HG03558 (cell line): ENCODE data around the gene ZNF143.
"Not testable (repeated sequence)": the region's sequence is repeated elsewhere in the genome, so short reads cannot be mapped to it uniquely, and the experiment has no call there.

Experiments
- ATAC-seq: cut with Tn5 transposase; IDR thresholded peaks from one replicate; pipeline ENCODE4 v1.9.1; 2021; ENCODE audit warnings: moderate number of reproducible peaks; ENCODE audit not compliant: unreplicated experiment; ENCODE audit errors: extremely low read depth

ZNF143 gene

DNA sequence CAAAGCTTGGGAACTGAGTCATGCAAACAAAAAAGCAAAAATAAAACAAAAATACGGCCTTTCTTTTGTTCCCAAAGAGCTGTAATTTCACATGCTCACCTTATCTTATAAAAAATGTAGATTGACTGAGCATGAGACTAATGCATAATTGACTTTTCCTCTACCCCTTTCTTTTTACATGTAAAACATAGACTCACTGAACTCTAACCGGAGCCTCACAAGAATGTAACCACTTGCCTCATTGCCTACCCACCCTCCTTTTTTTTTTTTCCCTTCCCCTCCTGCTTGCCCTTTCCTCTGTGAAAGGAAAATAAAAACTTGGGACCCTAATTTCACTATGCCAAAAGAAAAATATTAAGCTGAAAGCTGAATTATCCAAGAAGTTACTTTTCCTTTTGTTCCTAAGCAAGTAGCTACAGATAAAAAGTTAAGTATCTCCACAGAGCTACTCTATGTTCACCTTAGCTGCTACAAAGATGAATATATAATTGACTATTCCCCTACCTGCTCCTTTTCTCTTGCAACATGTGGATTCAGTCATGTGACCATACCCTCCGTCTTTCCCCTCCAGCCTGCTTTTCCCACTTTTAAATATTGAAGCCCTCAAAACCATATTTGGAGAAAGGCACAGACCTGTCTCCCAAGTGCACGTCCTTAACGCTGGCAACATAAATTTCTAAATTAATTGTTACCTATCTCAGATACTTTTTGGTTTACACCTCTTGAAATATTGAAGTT lies 73.1 kb downstream of the ZNF143 start:
- no peak for ATAC-seq

DNA sequence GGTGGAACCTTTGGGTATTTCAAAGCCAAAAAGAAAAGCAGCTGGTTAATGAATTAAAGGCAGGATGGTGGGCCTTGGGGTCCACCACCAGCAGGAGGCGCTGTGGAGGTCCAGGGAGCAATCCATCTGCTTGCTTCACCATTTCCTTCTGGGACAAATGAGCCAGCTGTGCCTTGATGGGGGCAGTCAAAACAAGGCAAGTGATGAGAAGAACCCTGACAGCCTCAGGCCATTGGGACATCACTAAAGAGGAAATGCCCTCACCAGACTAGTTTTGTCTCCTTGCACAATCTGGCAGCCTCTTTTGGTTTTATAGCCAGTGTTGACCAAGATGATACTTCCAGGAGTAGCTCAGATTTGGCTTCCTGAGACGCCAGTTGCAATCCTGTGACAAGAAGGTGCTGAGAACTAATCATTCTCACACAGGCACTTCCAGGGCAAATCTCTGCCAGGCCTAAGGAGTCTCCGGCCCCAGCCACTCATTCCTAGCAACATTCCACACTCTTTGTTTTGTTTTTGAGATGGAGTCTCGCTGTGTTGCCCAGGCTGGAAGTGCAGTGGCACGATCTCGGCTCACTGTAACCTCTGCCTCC lies 74.5 kb downstream of the ZNF143 start:
- no peak for ATAC-seq

GRCh38 chr11:9538548-9538947 lies 77.7 kb downstream of the ZNF143 start:
- no peak for ATAC-seq

- not testable (repeated sequence) for ATAC-seq
Observed at GRCh38 chr11:9549216-9549615, 88.4 kb downstream of the ZNF143 start.

DNA sequence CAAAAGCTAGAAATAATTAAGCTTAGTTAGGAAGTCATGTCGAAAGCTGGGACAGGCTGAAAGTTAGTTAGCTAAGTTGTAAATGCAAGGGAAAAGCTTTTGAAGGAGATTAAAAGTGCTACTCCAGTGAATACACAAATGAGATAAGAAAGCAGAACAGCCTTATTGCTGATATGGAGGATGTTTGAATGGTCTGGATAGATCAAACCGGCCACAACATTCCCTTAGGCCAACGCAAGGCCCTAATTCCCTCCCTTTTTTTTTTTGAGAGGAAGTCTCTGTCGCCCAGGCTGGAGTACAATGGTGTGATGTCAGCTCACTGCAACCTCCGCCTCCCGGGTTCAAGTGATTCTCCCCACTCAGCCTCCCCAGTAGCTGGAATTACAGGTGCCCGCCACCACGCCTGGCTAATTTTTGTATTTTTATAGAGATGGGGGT lies 89.4 kb downstream of the ZNF143 start:
- ATAC-seq = no peak

DNA sequence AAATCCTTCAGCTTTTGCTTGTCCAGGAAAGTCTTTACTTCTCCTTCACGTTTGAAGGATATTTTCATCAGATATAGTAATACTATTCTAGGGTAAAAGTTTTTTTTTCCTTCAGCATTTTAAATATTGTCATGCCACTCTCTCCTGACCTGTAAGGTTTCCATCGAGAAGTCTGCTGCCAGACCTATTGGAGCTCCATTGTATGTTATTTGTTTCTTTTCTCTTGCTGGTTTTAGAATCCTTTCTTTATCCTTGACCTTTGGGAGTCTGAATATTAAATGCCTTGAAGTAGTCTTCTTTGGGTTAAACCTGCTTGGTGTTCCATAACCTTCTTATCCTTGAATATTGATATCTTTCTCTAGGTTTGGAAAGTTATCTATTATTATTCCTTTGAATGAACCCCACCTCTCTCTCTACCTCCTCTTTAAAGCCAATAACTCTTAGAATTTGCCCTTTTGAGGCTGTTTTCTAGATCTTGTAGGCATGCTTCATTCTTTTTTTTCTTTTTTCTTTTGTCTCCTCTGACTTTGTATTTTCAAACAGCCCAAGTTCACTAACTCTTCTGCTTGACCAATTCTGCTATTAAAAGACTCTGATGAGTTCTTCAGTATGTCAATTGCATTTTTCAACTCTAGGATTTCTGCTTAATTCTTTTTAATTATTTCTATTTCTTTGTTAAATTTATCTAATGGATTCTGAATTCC lies 100.6 kb downstream of the ZNF143 start:
- ATAC-seq = no peak

GRCh38 chr11:9562716-9563115 lies 101.9 kb downstream of the ZNF143 start:
- ATAC-seq = no peak

DNA sequence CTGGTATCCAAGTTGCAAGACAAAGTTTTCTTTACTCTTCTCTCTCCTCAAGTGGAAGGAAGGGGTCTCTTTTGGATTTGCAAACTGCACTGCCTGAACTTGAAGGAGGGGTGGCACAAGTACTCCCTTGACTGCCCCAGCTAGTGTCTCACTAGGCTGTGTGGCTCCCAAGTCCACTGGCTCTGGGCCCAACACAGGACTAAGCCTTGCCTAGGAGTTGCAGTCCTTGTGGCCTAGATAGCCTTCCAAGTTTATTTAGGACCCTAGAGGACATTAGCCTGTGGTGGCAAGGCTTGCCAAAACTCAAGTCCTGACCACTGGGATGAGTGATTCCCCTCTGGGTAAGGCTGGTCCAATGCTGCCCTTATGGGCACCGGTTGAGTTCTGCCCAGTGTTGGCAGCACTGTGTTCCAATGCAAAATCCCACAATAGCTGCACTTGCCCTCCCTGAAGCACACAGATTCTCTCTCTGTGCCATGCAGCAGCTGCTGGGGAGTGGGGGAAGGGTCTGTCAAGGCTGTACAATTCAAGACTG lies 102.5 kb downstream of the ZNF143 start:
- ATAC-seq = no peak

DNA sequence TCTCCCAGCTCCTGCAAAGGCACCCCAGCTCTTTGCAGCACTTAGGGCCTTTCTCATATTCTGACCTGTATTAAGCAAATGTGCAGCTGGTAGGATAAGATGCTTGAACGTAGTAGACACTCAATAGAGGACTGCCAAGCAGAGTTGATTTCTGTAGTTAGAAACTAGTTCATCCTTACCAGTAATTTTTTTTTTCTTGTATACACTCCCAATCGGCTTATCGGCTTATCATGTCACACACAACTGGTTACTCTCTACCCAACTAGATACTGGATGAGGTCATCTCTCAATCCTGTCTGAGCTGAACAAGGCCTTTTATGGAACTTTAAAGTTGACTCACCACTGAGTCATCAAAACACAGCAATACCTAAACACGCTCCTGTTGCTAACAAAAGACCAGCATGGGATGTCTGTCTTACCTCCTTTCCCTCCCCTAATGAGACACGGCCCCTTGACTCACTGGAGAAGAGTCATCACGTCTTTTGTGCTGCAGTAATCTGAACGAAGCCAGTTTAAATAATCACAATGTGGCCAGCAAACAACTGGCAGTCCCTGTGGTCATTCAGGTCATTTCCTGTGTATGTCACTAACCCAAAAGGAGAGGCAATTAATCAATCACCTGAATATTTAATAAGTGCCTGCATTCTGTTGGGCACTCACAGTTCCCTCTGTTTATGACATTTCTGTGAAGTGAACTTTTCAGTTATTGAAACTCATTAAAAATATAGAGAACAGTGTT lies 105.2 kb downstream of the ZNF143 start:
- ATAC-seq = peak; percentile 82

GRCh38 chr11:9566561-9567063 lies 105.8 kb downstream of the ZNF143 start:
- ATAC-seq = no peak

GRCh38 chr11:9567401-9567800 lies 106.6 kb downstream of the ZNF143 start:
- no peak for ATAC-seq

DNA sequence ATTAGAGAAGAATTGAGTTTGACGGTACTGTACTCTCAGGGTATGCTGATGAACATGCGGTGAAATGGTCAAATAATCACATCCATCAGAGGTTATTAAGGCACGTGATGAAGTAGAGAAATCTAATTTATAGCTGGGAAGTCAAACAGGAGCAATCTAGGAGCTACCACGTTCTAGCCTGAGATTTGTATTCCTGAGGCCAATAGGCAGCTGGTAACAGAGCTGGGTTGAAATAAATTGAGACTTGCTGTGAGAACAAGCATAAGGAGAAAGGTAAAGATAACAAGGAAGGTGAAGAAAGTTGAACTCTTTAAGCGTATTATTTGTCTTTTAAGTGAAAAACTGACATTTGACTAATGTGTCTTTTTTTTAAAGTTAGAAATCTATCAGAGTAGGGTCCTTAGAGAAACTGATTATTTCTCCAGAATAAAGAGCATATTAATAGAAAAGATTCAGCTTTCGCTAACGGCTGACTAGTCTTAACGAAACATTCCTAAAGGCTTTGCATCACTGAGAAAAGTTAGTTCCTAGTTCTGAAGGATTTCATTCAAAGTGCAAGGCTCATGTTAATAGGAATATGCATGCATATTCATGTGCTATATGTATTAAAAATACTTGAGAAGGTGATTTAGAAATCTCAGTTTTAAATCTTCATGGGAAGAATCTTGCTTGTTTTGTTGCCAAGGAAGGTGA lies 107.5 kb downstream of the ZNF143 start:
- no peak for ATAC-seq

DNA sequence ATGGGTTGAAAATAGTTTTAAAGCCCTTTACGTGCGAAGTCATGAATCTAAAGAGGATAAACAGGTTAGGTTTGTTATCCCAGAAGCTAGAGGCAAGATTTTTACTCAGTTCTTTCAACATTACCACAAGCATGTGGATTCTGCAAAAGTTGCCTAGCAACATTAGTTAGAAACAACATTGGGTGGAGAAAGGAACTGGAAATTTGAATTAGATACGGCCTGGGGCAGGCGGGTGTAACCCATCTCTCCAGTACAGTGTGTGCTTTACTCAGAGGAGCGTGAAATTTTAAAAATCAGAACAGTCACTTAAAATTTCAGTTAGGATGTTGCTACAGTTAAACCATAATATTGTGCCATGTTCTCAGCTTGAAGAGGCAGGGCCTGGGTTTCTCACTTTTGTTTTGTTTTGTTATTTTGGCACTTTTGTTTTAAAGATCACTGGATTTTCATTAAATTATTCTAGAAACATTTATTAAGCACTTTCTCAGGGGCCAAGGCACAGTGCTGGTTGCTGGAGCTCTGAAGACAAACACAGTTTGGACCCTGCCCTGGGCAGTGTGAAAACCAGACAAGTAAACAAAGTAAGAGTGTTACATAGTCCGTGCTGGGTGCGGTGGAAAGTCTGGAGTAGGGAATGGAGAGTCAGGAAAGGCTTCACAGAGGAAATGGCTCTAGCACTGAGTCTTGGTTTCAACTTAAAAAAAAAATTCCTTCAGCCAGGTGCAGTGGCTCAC lies 108.2 kb downstream of the ZNF143 start:
- ATAC-seq = no peak

DNA sequence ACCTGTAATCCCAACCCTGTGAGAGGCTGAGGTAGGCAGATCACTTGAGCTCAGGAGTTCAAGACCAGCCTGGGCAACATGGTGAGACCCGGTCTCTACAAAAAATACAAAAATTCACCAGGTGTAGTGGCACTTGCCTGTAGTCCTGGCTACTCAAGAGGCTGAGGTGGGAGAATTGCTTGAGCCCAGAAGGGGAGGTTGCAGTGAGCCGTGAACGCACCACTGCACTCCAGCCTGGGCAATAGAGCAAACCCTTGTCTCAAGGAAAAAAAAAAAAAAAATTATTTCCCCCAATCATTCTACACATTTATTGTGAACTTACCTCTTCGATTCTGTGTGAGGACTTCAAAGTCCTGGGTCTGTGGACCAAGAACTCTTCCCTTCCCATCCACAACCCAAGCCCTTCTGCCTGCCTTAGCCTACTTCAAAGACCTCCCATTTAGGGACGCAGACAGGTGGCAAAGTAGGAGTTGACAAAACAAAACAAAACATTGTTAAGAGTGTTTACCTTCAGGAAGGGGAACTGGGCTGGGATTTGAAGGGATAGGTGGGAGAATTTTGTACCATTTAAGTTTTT lies 108.9 kb downstream of the ZNF143 start:
- no peak for ATAC-seq

DNA sequence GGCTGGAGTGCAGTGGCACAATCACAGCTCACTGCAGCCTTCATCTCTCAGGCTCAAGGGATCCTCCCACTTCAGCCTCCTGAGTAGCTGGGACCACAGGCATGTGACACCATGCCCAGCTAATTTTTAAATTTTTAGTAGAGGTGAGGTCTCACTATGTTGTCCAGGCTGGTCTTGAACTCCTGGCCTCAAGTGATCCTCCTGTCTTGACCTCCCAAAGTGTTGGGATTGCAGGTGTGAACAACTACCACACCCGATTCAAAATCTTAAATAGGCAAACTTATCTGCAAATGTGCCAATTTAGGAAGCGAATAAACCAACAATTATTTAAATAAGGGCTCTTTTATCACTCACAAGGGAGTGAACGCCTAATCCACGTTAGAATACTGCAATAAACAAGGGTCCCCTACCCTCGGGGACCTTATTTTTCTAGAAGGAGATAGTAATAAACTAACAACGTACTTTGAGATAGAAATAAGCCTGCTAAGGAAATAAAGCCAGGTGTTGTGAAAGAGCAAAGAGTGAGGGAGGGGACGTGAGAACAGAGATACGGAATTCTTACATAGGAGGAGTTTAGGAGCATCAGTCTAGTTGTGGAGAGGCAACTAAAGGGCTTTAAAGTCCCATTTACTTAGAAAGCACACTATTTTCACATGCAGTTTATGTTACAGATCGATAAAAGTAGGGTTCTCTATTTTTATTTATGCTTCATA lies 109.7 kb downstream of the ZNF143 start:
- no peak for ATAC-seq

- ATAC-seq = no peak
Observed at GRCh38 chr11:9571071-9571762, 110.4 kb downstream of the ZNF143 start.

DNA sequence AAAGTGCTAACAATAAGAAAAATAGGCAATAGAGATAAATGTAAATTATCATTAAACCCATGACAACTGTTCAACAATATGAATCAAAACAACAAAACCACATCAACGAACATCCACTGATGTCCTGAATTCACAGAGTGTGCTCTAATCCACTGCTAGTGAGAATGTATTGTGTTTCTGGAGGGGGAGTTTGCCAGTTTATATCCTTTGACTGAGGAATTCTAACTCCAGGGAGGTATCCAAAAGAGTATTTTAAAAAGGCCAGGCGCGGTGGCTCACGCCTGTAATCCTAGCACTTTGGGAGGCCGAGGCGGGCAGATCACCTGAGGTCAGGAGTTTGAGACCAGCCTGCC lies 110.9 kb downstream of the ZNF143 start:
- ATAC-seq = no peak
